ENCODE data around the gene AGBL1.

AGBL1 gene

GRCh38 chr15:86538141-86538540 is 458.5 kb downstream of the AGBL1 start:
- DNase-seq = no peak

GRCh38 chr15:86540840-86541467 is 461.3 kb downstream of the AGBL1 start:
- no peak for DNase-seq

GRCh38 chr15:86541540-86541939 is 461.9 kb downstream of the AGBL1 start:
- DNase-seq = no peak

- no peak for DNase-seq
Observed at GRCh38 chr15:86550075-86550474, 470.4 kb downstream of the AGBL1 start.

- no peak for DNase-seq
Observed at GRCh38 chr15:86553108-86553507, 473.4 kb downstream of the AGBL1 start.

- no peak for DNase-seq
Observed at GRCh38 chr15:86555098-86555497, 475.4 kb downstream of the AGBL1 start.

GRCh38 chr15:86555939-86556338 is 476.3 kb downstream of the AGBL1 start:
- DNase-seq = no peak

- no peak for DNase-seq
Observed at GRCh38 chr15:86556396-86557017, 476.8 kb downstream of the AGBL1 start.

- DNase-seq = no peak
Observed at GRCh38 chr15:86557018-86557550, 477.4 kb downstream of the AGBL1 start.

GRCh38 chr15:86558252-86558651 is 478.6 kb downstream of the AGBL1 start:
- no peak for DNase-seq

- no peak for DNase-seq
Observed at GRCh38 chr15:86558686-86559085, 479.0 kb downstream of the AGBL1 start.

GRCh38 chr15:86568378-86568777 is 488.7 kb downstream of the AGBL1 start:
- DNase-seq = no peak

- no peak for DNase-seq
Observed at GRCh38 chr15:86570738-86571137, 491.1 kb downstream of the AGBL1 start.

GRCh38 chr15:86571873-86572272 is 492.2 kb downstream of the AGBL1 start:
- DNase-seq = no peak

GRCh38 chr15:86572368-86572841 is 492.7 kb downstream of the AGBL1 start:
- DNase-seq = no peak

- no peak for DNase-seq
Observed at GRCh38 chr15:86573476-86573875, 493.8 kb downstream of the AGBL1 start.

- DNase-seq = no peak
Observed at GRCh38 chr15:86588413-86588812, 508.7 kb downstream of the AGBL1 start.

GRCh38 chr15:86590461-86590860 is 510.8 kb downstream of the AGBL1 start:
- DNase-seq = no peak

- DNase-seq = no peak
Observed at GRCh38 chr15:86591158-86591557, 511.5 kb downstream of the AGBL1 start.

- no peak for DNase-seq
Observed at GRCh38 chr15:86591994-86592735, 512.5 kb downstream of the AGBL1 start.

GRCh38 chr15:86595741-86596140 is 516.1 kb downstream of the AGBL1 start:
- DNase-seq = no peak

- DNase-seq = no peak
Observed at GRCh38 chr15:86603466-86603865, 523.8 kb downstream of the AGBL1 start.

GRCh38 chr15:86608461-86609205 is 529.0 kb downstream of the AGBL1 start:
- DNase-seq = no peak

All from hematopoietic multipotent progenitor cell treated with erythropoietin and hydrocortisone succinate and interleukin-3 and kit ligand, for 6 days (in vitro differentiated cells).